ENCODE results near the gene ANGPTL7.

The ANGPTL7 gene

DNA sequence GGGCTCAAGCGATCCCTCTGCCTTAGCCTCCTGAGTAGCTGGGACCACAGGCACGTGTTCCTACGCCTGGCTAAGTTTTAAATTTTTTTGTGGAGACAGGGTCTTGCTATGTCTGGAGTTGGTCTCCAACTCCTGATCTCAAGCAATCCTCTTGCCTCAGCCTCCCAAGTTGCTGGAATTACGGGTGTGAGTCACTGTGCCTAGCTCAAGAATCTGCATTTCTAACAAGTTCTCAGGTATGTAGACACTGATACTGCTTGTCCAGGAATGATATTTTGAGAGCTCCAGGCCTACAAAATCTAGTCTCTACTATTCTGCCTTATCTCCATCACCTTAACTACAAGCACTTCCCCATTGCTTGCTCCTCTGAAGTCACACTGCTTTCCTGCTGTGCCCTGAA is 22.3 kb downstream of the ANGPTL7 start:
- no peak for DNase-seq

DNA sequence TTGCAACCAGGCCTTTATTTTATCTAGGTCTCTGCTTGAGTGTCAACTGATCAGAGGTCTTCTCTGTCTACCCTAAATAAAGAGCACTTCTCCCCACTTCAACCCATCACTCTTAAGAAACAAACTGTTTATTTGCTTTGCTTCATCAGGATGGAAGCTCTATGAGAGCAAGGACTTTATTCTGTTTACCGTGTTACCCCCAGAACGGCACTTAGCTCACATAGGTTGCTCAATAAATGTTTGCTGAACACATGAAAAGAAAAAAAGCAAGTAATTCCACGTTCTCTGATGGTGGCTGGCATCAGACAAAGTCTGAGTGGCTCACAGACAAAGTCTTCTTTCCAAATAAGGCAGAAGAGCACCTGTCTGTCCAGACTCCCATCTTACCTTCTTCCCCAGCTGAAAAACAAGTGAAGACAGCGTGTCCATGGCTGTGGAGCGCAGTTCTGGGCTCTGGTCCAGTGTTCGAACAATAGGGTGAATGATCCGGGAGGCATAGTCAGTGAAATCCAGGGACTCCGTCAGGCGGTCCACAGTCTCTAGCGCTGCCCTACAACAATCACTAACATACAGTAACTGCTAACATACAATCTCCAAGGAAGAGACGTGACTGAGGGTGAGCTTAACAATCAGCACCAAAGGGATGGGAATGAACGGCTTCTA is 22.9 kb downstream of the ANGPTL7 start:
- DNase-seq, result no peak

DNA sequence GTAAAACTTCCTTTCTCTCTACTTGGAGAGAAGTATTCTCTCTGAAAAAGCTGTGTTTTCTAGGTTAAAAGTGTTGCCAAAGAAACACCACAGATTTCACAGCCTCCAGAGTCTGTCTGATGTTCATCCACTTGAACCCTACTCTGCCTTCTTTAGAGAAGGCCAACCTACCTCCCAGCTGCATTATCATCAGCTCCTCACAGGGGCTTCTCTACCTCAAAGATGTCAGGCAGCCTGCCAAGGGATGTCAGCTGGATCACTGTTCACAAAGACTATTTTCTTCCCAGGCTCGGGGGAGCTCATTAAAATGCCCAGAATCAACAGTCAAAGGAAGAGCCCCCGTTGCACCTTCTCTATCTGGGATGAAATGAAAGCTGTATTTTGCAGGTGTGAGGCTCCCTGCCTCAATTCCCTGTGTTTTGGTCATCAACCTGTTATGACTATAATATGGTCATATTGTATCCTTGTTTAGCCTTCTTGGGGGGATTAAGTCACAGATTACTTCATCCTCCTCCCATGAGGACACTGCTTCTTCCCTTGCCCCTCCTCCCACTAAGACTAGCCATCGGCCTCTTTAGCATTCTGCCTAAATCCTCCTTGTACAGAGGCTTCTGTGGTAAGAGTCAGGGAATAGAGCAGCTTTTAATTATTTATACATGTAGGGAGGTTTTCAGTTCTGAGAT is 25.7 kb downstream of the ANGPTL7 start:
- no peak for DNase-seq

DNA sequence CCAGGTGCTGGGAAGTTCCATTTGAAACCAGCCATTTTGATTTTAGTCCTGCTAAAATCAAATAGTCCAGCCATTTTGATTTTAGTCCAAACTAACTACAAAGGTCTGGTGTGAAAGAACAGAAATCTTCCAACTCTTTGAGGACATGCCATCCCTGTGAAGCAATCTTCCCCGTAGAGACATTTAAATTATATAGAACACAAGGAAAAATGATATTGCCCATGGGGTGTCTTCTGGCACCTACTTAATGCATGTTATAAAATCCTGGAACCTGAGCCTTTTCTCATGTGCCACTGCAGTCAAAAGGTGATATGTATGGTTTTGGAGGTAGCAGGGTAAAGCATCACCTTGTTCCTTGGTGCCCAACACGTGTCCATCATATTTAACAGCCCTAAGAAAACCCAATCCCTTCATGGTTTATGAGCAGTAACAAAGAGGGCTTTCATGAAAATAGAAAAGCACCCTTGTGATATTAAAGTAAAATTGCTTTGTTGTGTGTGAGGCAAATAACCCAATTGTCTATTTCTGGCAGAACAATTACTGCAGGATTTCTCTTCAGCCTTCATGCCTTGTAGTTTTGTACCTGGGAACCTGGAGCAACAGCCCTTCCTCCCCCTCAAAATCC is 26.3 kb downstream of the ANGPTL7 start:
- no peak for DNase-seq

DNA sequence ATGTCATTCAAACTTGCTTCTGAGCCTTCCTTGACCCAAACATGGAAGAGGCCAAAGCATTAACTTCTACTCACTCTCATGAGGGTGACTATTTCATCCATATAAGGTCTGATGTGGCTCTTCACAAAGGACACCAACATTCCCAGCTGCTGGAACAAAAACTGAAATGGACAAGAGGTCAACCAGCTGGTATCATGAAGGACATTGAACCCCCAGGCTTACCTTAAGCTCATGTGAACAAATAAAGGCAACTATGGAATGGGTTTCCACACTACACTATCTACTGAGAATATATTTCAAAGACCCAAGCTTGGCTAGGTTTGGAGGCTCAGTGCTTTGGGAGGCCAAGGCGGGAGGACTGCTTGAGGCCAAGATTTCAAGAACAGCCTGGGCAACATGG is 26.9 kb downstream of the ANGPTL7 start:
- no peak for DNase-seq

DNA sequence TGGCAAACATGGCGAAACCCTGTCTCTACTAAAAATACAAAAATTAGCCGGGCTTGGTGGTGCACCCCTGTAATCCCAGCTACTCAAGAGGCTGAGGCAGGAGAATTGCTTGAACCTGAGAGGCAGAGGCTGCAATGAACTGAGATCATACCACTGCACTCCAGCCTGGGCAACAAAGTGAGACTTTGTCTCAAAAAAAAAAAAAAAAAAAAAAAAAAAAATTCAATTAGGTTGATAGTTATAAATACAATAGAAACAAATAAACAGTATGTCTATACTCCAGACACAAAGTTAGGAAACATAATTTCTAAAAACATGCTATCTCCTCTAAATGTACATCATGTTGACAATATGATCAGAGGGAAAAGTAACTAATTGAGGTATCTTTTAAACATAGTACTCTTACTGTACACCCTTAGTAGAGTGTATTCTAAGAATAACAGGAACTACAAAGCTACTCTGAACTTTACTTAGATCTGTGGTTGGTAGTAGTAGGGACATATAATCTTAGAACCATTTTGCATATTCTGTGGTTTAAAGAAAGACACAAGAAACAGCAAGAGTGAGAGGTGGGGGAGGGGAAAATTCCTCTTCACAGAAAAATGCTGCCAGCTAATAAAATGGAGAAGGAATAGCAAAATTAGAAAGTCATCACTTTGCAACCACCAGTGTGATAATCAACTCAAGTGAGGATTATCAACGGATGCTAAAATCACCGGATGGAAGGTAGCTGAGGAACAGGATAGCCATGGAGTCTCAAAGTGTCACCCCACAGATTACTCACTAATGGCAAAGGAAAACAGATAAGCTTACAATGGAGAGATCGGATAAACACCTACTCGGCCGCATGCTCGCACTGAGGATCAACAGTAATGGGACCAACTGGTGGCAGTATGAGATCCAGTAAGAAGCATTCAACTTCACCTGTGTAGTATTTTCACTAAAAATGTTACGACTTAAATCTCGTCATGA is 38.2 kb downstream of the ANGPTL7 start:
- no peak for DNase-seq

DNA sequence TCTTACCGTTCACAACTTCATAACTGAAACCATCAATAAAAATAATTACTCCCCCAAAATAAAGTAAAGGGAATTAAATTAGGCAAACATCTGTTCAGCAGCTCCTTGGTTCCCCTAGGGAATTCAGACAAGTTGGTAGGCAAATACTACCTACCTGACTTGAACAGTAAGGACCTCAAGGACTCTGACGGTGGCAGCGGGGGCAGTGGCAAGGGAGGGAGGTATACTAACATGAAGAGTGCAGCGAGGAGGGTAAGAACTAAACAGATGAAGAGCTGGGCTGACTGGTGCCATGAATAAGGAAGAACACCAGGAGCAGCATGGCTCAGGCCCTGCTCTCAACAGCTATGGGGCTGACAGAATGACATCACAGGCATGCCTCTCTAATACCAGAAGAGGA is 40.0 kb downstream of the ANGPTL7 start:
- DNase-seq, result no peak

DNA sequence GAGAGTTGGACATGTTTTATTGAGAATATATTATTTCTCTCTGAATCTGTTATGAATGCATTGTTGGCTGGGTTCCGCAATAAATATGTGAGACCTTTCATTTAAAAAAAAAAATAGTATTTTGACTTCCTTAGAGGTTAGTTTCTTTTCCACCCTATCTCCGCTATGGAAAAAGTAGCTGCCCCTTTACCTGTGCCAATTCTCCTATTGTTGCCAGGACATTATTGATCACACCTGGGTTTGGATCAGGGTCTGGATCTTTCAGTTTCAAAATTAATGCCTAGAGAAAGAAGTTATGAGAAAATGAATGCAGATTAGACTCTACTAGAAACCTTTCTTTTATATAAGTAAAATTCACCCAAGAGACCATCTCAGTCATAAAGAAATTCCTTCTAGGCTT is 44.1 kb downstream of the ANGPTL7 start:
- no peak for DNase-seq

DNA sequence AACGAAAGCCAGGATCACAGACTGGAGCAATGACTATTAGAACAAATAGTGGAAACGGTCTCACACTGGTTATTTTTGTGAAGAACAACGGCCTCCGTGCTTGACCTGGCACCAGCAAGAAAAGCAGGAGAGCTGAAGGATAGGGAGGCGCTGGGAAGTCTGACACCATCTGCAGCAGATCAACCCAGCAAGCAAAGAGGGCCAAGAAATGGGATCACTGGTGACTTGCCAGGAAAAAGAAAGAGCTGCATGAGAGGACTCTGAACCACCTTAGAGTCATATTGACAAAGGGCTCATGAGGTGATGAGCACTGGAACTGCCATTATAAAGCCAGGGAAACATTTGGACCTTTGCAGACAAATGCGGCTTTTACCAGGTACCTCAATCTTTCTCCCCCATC is 48.2 kb downstream of the ANGPTL7 start:
- DNase-seq, result no peak

DNA sequence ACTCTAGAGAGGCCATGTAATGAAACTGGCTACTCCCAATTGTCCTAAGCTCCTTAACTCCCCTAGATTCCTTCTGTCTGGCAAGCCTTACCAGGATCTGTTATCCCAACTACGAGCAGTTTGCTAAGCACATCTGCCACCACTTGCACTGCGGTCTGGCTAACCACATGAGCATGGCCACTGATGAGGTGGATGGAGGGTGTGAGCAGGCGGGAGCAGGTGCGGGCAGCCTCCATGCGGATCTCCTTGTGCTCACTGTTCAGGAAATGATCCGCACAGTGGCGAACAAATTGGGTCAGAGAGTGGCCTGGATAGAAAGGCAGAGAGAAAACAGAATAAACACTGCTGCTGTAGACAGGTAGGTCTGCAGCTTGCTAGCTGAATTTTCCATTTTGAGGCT is 49.2 kb downstream of the ANGPTL7 start:
- DNase-seq, result no peak

DNA sequence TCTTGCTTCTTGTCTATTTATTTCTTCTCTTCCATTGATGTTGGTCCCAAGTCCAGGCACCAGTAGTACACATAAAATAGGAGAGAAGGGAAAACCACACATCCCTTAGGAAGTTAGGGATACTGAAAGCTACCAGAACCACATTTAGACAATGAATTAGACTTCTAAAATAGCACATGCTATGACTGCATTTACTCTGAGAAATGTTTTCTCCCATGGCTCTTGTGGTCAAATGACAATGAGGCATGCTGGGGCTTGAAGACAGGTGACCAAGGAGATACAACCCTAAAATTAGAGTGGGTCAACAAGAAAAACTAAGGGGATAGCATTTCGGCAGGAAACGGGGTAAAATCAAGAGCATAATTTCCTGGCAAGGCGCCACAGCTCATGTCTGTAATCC is 56.1 kb downstream of the ANGPTL7 start:
- DNase-seq, result no peak
